ENCODE results near the gene IL1RAPL2. TPM values are rescaled to one million over a fixed set of nuclear protein-coding genes. Genes with fewer than 3 reads are reported as not detected.

Gene IL1RAPL2
- total RNA-seq, 4 donors from 2014 or later: 0.16 TPM; not detected in 3

- Histone ChIP-seq H3K27ac (no peak overlapping the region), H3K4me1 (no peaks in the 10 kb centered on the region), H3K4me3 (no peak overlapping the region), H3K9me3 (no peaks in the 10 kb centered on the region), H3K27me3 (no peaks in the 10 kb centered on the region), H3K36me3 (no peaks in the 10 kb centered on the region)
- TF ChIP-seq POLR2A (IDR thresholded peaks at IDR 0.05) (no peak), POLR2AphosphoS5 (IDR thresholded peaks at IDR 0.05) (no peak), EP300 (IDR thresholded peaks at IDR 0.05; ENCODE audit: low read depth) (no peak), CTCF (IDR thresholded peaks at IDR 0.05) (no peak)
- WGBS, 2 donors (ENCODE audit: low coverage in 1 of 2): 56 to 88% methylated on average over 1 of the region's 1 CpG
- intact Hi-C loops (cut with DNase I; ENCODE audit: low total_unique reads): no loop called here
- in situ Hi-C loops (cut with MboI; ENCODE audit: low pct_ligation_motif_present in 1 of 4, low pct_unique_long_range_greater_than_20kb in 1 of 4, low sequenced_read_pairs in 3 of 4): no loop called here
- no peak for DNase-seq
Measured at GRCh38 chrX:105273326-105273725, 707.3 kb downstream of the IL1RAPL2 start.

- Histone ChIP-seq H3K9me3 (no peaks in the 10 kb centered on the region), H3K36me3 (no peaks in the 10 kb centered on the region), H3K27ac (no peak overlapping the region), H3K4me1 (no peaks in the 10 kb centered on the region), H3K4me3 (no peak overlapping the region), H3K27me3 (no peaks in the 10 kb centered on the region)
- in situ Hi-C loops (cut with MboI; ENCODE audit: low pct_ligation_motif_present in 1 of 4, low pct_unique_long_range_greater_than_20kb in 1 of 4, low sequenced_read_pairs in 3 of 4): no loop called here
- intact Hi-C loops (cut with DNase I; ENCODE audit: low total_unique reads): no loop called here
- 65 to 67% methylated on average over 1 to 2 of the region's 2 CpGs for WGBS, 2 donors (ENCODE audit: low coverage in 1 of 2)
- DNase-seq: no peak
- TF ChIP-seq POLR2AphosphoS5 (IDR thresholded peaks at IDR 0.05) (no peak), POLR2A (IDR thresholded peaks at IDR 0.05) (no peak), CTCF (IDR thresholded peaks at IDR 0.05) (no peak), EP300 (IDR thresholded peaks at IDR 0.05; ENCODE audit: low read depth) (no peak)
Measured at GRCh38 chrX:105274091-105274490, 708.1 kb downstream of the IL1RAPL2 start.

- intact Hi-C loops (cut with DNase I; ENCODE audit: low total_unique reads) (no loop called here), in situ Hi-C loops (cut with MboI; ENCODE audit: low pct_ligation_motif_present in 1 of 4, low pct_unique_long_range_greater_than_20kb in 1 of 4, low sequenced_read_pairs in 3 of 4) (no loop called here)
- no peaks in the 10 kb centered on the region for H3K27me3 ChIP-seq
- TF ChIP-seq CTCF (IDR thresholded peaks at IDR 0.05) (no peak), POLR2AphosphoS5 (IDR thresholded peaks at IDR 0.05) (no peak), POLR2A (IDR thresholded peaks at IDR 0.05) (no peak), EP300 (IDR thresholded peaks at IDR 0.05; ENCODE audit: low read depth) (no peak)
- no peak overlapping the region for H3K4me3 ChIP-seq
- no peaks in the 10 kb centered on the region for H3K36me3 ChIP-seq
- 56% methylated on average over 1 of the region's 1 CpG; no CpG with 5 or more reads in 1 of the 2 donors for whole genome bisulfite sequencing, 2 donors (ENCODE audit: low coverage in 1 of 2)
- H3K4me1 ChIP-seq: no peaks in the 10 kb centered on the region
- no peaks in the 10 kb centered on the region for H3K9me3 ChIP-seq
- no peak overlapping the region for H3K27ac ChIP-seq
- no peak for DNase-seq
Measured at GRCh38 chrX:105277132-105277531, 711.1 kb downstream of the IL1RAPL2 start.

GRCh38 chrX:105282077-105282476 is 716.1 kb downstream of the IL1RAPL2 start:
- no peaks in the 10 kb centered on the region for H3K36me3 ChIP-seq
- no peaks in the 10 kb centered on the region for H3K4me1 ChIP-seq
- TF ChIP-seq EP300 (IDR thresholded peaks at IDR 0.05; ENCODE audit: low read depth) (no peak), POLR2AphosphoS5 (IDR thresholded peaks at IDR 0.05) (no peak), CTCF (IDR thresholded peaks at IDR 0.05) (no peak), POLR2A (IDR thresholded peaks at IDR 0.05) (no peak)
- H3K27me3 ChIP-seq: no peaks in the 10 kb centered on the region
- in situ Hi-C loops (cut with MboI; ENCODE audit: low pct_ligation_motif_present in 1 of 4, low pct_unique_long_range_greater_than_20kb in 1 of 4, low sequenced_read_pairs in 3 of 4): no loop called here
- no peak overlapping the region for H3K27ac ChIP-seq
- no peaks in the 10 kb centered on the region for H3K9me3 ChIP-seq
- intact Hi-C loops (cut with DNase I; ENCODE audit: low total_unique reads): no loop called here
- no peak overlapping the region for H3K4me3 ChIP-seq
- no peak for DNase-seq
- WGBS, 2 donors (ENCODE audit: low coverage in 1 of 2): 40 to 58% methylated on average over 1 of the region's 1 CpG

Measured in transverse colon (tissue), 4 donors.